Tibial nerve (tissue), 4 donors: ENCODE data around the gene NETO2. TPM values are rescaled to one million over a fixed set of nuclear protein-coding genes. Genes with fewer than 3 reads are reported as not detected.
"Not testable (repeated sequence)": the region's sequence is repeated elsewhere in the genome, so short reads cannot be mapped to it uniquely, and the experiment has no call there.

Experiments
- DNase-seq, 2 donors: peaks; one replicate each; pipeline ENCODE4 v3.0.0-alpha.2; 2019; ENCODE audit warnings: low spot score in 2 of 2
- H3K27ac ChIP-seq, 4 donors: fragments of 200-600 bp; sonication (generic) in 3 of 4; one replicate each; pipeline ENCODE4 v1.5.1; 2017 to 2019; ENCODE audit warnings: mild to moderate bottlenecking in 1 of 4
- H3K27me3 ChIP-seq, 2 donors: fragments of 200-600 bp; sonication (generic) in 1 of 2; one replicate each; pipeline versions ENCODE4 v1.5.1 to v1.6.0; 2017 to 2019
- H3K36me3 ChIP-seq, 3 donors: fragments of 200-600 bp; sonication (generic); one replicate each; pipeline ENCODE4 v1.5.1; 2018 to 2019
- H3K4me1 ChIP-seq, 4 donors: fragments of 200-600 bp; sonication (generic) in 3 of 4; one replicate each; pipeline ENCODE4 v1.5.1; 2017 to 2019
- H3K4me3 ChIP-seq, 4 donors: fragments of 200-600 bp; sonication (generic) in 3 of 4; one replicate each; pipeline ENCODE4 v1.5.1; 2017 to 2019; ENCODE audit warnings: mild to moderate bottlenecking in 1 of 4, moderate library complexity in 1 of 4
- H3K9me3 ChIP-seq, 4 donors: fragments of 200-600 bp; sonication (generic) in 3 of 4; one replicate each; pipeline ENCODE4 v1.5.1; 2017 to 2019
- CTCF ChIP-seq, 5 experiments: fragments of 200-600 bp in 3 of 5; fragments of 450-650 bp in 2 of 5; sonication (generic) in 3 of 5; IDR thresholded peaks; one replicate each; pipeline ENCODE4 v1.5.1; 2016 to 2019; ENCODE audit warnings: antibody characterized with exemption in 5 of 5, mild to moderate bottlenecking in 3 of 5, moderate library complexity in 2 of 5
- EP300 ChIP-seq, 2 donors: sonication (generic); formaldehyde crosslinking; IDR thresholded peaks; one replicate each; pipeline ENCODE4 v1.6.1; 2017; ENCODE audit warnings: antibody characterized with exemption in 2 of 2, mild to moderate bottlenecking in 1 of 2
- POLR2A ChIP-seq, 2 donors: fragments of 450-650 bp; IDR thresholded peaks; one replicate each; pipeline ENCODE4 v1.6.1; 2017; ENCODE audit warnings: antibody characterized with exemption in 2 of 2, mild to moderate bottlenecking in 2 of 2, moderate library complexity in 2 of 2
- WGBS, 2 donors: methylation state at CpG; one replicate each; pipeline ENCODE4 v1.1.5; 2018; 5-methylcytosine and 5-hydroxymethylcytosine counted together
- total RNA-seq, 4 donors: library from RNA; depleted of rRNA; stranded (reverse); fragments of >200 nt; gene quantifications; one replicate each; pipeline ENCODE4 v1.1.0, GENCODE V29; 2016

NETO2 gene
- total RNA-seq, 4 donors from 2014 or later = 0.63 to 3.3 (median 0.72) TPM

- H3K9me3 ChIP-seq = peaks cover 0 to 10% (median 0%) of the 10 kb centered on the region in 4 donors
- no peak overlapping the region for H3K4me3 ChIP-seq
- no peak overlapping the region for H3K27ac ChIP-seq
- WGBS, 2 donors = 85 to 94% methylated on average over 7 of the region's 7 CpGs
- H3K4me1 ChIP-seq = no peaks in the 10 kb centered on the region
- no peaks in the 10 kb centered on the region for H3K36me3 ChIP-seq
- no peaks in the 10 kb centered on the region for H3K27me3 ChIP-seq
- TF ChIP-seq POLR2A (IDR thresholded peaks at IDR 0.05) = no peak
- no peak for TF ChIP-seq CTCF (IDR thresholded peaks at IDR 0.05)
- no peak for TF ChIP-seq EP300 (IDR thresholded peaks at IDR 0.05)
- no peak for DNase-seq
Measured at GRCh38 chr16:47063011-47063724, 80.6 kb downstream of the NETO2 start.

DNA sequence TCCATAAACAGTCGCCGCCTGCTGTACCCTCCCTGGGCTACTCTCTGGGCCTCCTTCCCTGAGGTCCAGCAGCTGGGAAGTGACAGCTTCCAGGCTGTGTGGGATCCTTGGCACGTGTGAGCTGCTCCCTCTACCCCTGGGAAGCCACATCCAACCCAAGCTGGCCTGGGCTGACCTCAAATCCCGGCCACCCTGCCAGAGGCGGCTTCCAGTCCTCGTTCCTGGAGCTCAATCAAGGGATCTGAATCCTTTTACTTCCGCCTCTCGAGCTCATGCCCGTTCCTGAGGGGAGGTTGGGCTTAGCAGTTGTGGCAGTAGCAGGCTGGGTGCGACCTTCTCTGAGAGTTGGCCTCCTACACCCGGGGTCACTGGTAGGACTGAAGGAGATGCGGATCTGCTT, 82.5 kb downstream of the NETO2 start:
- Histone ChIP-seq H3K4me3 (no peak overlapping the region), H3K36me3 (no peaks in the 10 kb centered on the region), H3K27me3 (no peaks in the 10 kb centered on the region), H3K27ac (no peak overlapping the region), H3K9me3 (peaks cover 0 to 10% (median 0%) of the 10 kb centered on the region in 4 donors), H3K4me1 (no peaks in the 10 kb centered on the region)
- DNase-seq = no peak
- 80 to 85% methylated on average over 12 of the region's 12 CpGs for WGBS, 2 donors
- TF ChIP-seq EP300 (IDR thresholded peaks at IDR 0.05) (no peak), POLR2A (IDR thresholded peaks at IDR 0.05) (no peak), CTCF (IDR thresholded peaks at IDR 0.05) (no peak)

DNA sequence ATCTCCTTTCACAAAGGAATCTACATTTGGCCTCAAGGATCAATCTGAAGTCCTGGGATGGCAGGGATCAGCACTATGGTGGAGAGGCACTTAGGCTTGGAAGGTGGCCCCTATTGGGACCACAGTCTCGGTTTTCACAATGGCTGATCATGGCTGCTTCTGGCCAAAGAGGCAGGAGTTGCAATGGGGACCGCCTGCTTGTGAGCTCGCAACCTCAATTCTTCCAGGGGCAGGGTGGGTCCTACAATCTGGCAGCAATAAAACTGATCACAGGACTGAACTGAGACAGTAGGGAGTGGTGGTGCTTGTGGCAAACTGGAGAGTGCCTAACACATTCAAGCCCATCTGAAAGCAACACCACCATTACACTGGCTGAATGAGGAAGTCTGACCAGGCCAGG, 83.1 kb downstream of the NETO2 start:
- Histone ChIP-seq H3K4me3 (no peak overlapping the region), H3K36me3 (no peaks in the 10 kb centered on the region), H3K4me1 (no peaks in the 10 kb centered on the region), H3K9me3 (peaks cover 0 to 10% (median 0%) of the 10 kb centered on the region in 4 donors), H3K27ac (no peak overlapping the region), H3K27me3 (no peaks in the 10 kb centered on the region)
- no peak for TF ChIP-seq POLR2A (IDR thresholded peaks at IDR 0.05)
- WGBS, 2 donors = 93 to 96% methylated on average over 3 of the region's 3 CpGs
- DNase-seq = no peak

DNA sequence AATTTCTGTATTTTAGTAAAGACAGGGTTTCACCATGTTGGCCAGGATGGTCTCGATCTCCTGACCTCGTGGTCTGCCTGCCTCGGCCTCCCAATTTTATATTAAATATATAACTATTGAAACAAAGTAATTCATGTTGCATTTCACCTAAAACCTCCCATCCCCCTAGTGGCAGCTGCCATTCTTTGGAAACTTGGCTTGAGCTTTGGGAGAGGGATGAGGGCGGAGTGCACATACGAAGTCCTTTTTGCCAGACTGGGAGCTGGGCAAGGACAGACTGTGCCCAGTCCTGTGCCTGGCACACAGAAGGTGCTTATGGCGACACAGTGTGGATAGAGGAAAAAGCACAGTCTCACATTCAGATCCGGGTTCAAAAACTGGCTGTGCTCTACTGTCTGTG, 83.8 kb downstream of the NETO2 start:
- H3K27me3 ChIP-seq = no peaks in the 10 kb centered on the region
- peaks cover 0 to 10% (median 0%) of the 10 kb centered on the region in 4 donors for H3K9me3 ChIP-seq
- no peak for DNase-seq
- no peaks in the 10 kb centered on the region for H3K4me1 ChIP-seq
- H3K36me3 ChIP-seq = no peaks in the 10 kb centered on the region
- TF ChIP-seq EP300 (IDR thresholded peaks at IDR 0.05) = no peak
- TF ChIP-seq CTCF (IDR thresholded peaks at IDR 0.05) = no peak
- no peak for TF ChIP-seq POLR2A (IDR thresholded peaks at IDR 0.05)
- H3K4me3 ChIP-seq = no peak overlapping the region
- WGBS, 2 donors = 93 to 96% methylated on average over 7 of the region's 7 CpGs
- H3K27ac ChIP-seq = no peak overlapping the region

DNA sequence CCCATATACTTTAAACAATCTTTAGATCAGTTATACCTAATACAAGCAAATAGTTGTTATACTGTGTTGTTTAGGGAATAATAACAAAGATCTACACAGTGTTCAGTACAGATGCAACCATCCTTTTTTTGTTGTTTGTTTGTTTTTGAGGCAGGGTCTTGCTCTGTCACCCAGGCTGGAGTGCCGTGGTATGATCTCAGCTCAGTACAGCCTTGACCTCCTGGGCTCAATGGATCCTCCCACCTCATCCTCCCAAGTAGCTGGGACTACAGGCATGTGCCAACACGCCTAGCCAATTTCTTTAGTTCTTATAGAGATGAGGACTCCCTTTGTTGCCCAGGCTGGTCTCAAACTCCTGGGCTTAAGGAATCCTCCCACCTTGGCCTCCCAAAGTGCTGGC, 84.6 kb downstream of the NETO2 start:
- H3K4me3 ChIP-seq, H3K4me1 ChIP-seq, DNase-seq, H3K27me3 ChIP-seq, H3K27ac ChIP-seq, H3K36me3 ChIP-seq: not testable (repeated sequence)
- peaks cover 0 to 10% (median 0%) of the 10 kb centered on the region in 4 donors for H3K9me3 ChIP-seq
- WGBS, 2 donors = 55 to 64% methylated on average over 2 of the region's 2 CpGs

DNA sequence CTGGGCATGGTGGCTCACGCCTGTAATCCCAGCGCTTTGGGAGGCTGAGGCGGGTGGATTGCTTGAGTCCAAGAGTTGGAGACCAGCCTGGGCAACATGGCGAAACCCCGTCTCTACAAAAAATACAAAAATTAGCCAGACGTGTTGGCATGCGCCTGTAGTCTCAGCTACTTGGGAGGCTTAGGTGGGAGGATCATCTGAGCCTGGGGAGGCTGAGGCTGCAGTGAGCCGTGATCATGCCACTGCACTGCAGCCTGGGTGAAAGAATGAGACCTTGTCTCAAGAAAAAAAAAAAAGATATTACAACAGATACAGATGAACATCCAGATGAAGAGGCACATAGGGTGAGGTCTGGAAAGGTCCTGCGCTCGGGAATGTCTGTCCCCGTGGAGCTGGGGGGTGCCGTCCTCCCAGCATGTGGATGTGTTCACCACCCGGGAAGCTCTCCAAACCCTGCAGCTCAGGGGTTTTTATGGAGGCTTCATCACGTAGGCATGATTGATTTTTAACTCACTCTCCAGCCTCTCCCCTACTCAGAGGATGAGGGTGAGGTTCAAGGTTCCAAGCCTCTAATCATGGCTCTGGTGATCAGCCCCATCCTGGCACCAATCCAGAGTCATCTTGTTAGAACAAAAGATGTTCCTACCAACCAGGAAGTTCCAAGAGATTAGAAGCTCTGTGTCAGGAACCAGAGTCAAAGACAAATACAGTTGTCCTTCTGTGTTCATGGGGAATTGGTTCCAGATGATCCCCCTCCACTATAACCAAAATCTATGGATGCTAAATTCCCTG, 85.3 kb downstream of the NETO2 start:
- no peak overlapping the region for H3K27ac ChIP-seq
- H3K36me3 ChIP-seq = no peaks in the 10 kb centered on the region
- H3K4me3 ChIP-seq = no peak overlapping the region
- DNase-seq = no peak
- WGBS, 2 donors = 68% methylated on average over 14 of the region's 14 CpGs
- TF ChIP-seq POLR2A (IDR thresholded peaks at IDR 0.05) (no peak), EP300 (IDR thresholded peaks at IDR 0.05) (no peak), CTCF (IDR thresholded peaks at IDR 0.05) (no peak)
- no peaks in the 10 kb centered on the region for H3K27me3 ChIP-seq
- no peaks in the 10 kb centered on the region for H3K4me1 ChIP-seq
- H3K9me3 ChIP-seq = peaks cover 0 to 8% (median 0%) of the 10 kb centered on the region in 4 donors
